Heart left ventricle (tissue), 13 donors: Measurements from ENCODE around the gene MEGF9.

Experiments
- CTCF ChIP-seq, 12 donors: fragments of 200-600 bp; sonication (generic) in 4 of 12; IDR thresholded peaks; one replicate each; pipeline versions ENCODE4 v1.5.0 to v1.8.0; 2018 to 2022; ENCODE audit warnings: antibody characterized with exemption in 12 of 12, mild to moderate bottlenecking in 5 of 12
- POLR2A ChIP-seq, 2 donors: fragments of 450-650 bp; IDR thresholded peaks; one replicate each; pipeline ENCODE4 v1.6.1; 2017; ENCODE audit warnings: antibody characterized with exemption in 2 of 2, mild to moderate bottlenecking in 2 of 2, moderate library complexity in 2 of 2
- donor health status: ischemic (EF 13 %, LVEDD 7.1; RV severe dilation, severe dysfunction).
- donor health status: DM: no; HTN: yes; CAD: no.
- donor health status: DM: no; HTN: no; CAD: no.
- donor health status: ischemic (EF 25% LVEDD 6.9; RV normal size, moderate dysfunction).
- donor health status: ischemic (EF 25% LVEDD 5.7; RV mildly dilated, moderate dysfunction).
- donor health status: ischemic (EF 35%, LVEDD 5.7; RV mildly dilated, moderate dysfunction).
- donor health status: nonischemic (EF 11% LVEDD 7.7; RV severe dilation, severe dysfunction).
- donor health status: DM: yes; HTN: yes; CAD: no.
- donor health status: PGD.
- donor health status: ischemic (EF 29% LVEDD 5.4; RV normal size, mild dysfunction).
- donor health status: nonischemic (EF 23%, LVEDD 6.1; RV moderate dilation, normal function).

DNA sequence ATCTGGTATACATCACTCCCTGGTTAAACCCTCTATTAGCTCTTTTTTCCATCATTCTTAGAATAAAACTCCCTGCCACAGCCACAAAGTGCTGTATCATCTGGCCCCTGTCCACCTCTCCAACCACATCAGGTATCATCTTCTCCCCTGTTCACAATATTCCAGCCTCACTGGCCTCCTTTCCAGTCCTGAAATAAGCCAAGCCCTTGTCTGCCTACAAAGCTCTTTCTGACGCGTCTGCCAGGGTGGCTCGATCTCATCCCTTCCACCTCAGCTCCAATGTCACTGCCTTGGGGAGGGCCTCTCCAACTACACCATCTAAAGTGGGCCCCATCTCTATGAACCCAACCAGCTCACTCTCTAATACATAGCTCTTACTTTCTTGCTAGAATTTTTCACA lies 155.8 kb downstream of the MEGF9 start:
- TF ChIP-seq CTCF (IDR thresholded peaks at IDR 0.05) (no peak), POLR2A (IDR thresholded peaks at IDR 0.05) (no peak)
